COLO668 (cell line): ENCODE results near the gene RAB10.
"Not testable (repeated sequence)": the region's sequence is repeated elsewhere in the genome, so short reads cannot be mapped to it uniquely, and the experiment has no call there.

ENCODE experiments used
- DNase-seq: peaks from one replicate; lab custom pipeline; 2025; ENCODE audit not compliant: unreplicated experiment; lab: John Stamatoyannopoulos, UW

The RAB10 gene

GRCh38 chr2:26033818-26034636 is at the start of gene RAB10:
Gene RAB10 (plus strand): TSS chr2:26034084. CDS start chr2:26034609, 525 bp downstream.
- DNase-seq: peak; percentile 99

DNA sequence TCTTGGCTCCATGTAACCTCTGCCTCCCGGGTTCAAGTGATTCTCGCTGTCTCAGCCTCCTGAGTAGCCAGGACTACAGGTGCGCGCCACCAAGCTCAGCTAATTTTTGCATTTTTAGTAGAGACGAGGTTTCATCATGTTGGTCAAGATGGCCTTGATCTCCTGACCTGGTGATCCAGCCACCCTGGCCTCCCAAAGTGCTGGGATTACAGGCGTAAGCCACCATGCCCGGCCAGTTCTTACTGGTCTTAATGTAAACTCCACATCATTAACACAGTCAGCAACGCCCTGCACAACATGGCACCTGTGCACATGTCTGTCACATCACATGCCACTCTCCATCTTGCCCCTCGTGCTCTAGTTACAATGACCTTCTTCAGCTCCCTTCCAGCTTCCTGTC is 45.8 kb upstream of the RAB10 start:
- DNase-seq: no peak

- no peak for DNase-seq
These were observed 44.7 kb upstream of the RAB10 start for GRCh38 chr2:25989154-25989553.

DNA sequence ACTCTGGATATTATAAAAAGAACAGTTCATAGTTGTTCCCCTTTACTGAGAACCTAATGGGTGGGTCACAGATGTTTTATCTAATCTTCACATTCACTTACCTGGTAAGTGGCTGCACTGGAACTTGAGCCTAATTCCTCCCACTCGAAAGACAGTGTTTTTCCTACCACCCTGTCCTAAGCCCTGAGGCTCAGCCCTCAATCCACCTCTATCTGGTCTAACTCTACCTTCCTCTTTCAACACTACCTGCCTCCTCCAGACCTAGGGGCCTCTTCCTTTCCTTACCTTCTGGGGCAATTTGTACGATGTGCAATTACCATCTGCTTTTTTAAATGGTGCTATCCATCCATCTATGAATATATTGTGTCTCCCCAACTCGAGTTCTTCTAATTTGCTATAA is 41.9 kb upstream of the RAB10 start:
- no peak for DNase-seq

DNA sequence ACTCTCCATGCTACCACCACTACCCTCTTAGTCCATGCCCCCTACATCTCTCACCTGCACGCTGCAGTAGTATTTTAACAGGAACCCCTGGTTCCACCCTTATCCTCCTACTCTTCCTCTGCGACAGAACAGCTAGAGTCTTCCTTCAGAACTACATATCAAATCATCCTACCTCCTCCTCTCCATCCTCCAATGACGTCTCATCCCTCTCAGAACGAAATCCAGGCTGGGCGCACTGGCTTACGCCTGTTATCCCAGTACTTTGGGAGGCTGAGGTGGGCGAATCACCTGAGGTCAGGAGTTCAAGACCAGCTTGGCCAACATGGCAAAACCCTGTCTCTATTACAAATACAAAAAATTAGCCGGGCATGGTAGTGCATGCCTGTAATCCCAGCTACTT is 41.3 kb upstream of the RAB10 start:
- DNase-seq: no peak

GRCh38 chr2:25993049-25993448 is 40.8 kb upstream of the RAB10 start:
- no peak for DNase-seq

DNA sequence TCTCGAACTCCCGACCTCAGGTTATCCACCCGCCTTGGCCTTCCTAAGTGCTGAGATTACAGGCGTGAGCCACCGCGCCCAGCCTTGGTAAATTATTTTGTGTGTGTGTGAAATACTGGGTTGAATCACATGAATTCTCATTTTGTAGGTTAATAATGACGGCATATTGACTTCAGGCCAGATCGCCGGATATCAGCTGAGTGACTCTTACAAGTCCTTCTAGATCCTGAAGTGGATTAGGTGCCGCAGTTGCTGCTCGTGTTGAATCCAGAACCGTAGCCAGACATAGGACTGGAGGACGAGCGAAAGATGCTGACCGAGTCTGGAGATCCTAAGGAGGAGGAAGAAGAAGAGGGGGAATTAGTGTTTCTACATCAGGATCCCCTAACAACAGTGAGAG is 39.4 kb upstream of the RAB10 start:
- DNase-seq: no peak

- DNase-seq: no peak
These were observed 37.0 kb upstream of the RAB10 start for GRCh38 chr2:25996844-25997243.

DNA sequence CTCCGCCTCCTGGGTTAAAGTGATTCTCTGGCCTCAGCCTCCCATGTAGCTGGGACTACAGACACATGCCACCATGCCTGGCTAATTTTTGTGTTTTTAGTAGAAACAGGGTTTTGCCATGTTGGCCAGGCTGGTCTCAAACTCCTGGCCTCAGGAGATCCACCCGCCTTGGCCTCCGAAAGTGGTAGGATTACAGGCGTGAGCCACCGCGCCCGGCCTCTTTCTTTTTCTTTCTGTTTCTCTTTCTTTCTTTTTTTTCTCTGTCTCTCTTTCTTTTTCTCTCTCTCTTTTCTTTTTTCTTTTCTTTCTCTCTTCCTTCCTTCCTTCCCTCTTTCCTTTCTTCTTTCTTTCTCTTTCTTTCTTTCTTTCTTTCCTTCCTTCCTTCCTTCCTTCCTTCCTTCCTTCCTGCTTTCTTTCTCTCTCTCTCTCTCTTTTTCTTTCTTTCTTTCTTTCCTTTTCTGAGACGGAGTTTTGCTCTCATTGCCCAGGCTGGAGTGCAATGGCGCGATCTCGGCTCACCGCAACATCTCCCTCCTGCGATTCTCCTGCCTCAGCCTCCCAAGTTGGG is 35.0 kb upstream of the RAB10 start:
- not testable (repeated sequence) for DNase-seq

DNA sequence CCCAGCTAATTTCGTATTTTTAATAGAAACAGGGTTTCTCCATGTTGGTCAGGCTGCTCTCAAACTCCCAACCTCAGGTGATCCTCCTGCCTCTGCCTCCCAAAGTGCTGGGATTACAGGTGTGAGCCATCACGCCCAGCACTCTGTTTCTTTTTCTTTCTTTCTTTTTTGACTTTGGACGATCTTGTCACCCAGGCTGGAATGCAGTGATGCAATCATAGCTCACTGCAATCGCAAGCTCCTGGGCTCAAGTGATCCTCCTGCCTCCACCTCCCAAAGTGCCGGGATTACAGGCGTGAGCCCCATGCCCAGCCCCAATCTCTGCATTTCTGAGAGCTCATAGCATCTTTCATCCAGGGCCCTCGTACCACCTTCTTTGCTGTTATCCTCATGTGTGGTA is 34.5 kb upstream of the RAB10 start:
- DNase-seq: not testable (repeated sequence)

- DNase-seq: no peak
These were observed 33.3 kb upstream of the RAB10 start for GRCh38 chr2:26000561-26001082.

DNA sequence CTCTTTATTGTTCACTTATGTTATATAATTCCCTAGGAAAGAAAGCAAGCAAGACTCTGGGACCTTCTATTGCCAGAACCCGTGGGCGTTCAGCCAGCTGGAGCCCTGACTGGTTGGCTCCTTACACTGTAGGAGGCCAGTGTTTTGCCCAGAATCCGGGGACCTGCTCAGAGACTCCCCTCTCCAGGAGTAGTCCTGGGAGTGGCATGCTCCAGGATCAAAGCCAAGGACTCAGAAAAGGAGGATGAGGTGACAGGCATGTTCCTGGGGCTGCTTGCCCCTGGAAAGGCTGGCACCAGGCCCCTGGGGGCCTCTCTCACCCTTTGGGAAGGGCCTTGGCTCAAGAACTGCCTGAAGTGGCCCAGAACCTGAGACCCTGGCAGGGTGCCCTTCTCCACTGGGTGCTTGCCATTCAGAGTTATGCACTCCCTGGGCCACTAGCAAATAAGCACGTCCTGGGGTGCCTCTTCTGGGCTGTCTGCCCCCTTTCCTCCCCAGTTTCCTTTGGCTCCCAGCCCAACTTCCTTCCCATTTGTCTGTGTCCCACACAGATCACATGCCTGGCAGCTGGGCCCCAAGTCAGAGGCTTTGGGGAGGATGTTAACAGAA is 32.0 kb upstream of the RAB10 start:
- DNase-seq: no peak

GRCh38 chr2:26002632-26003310 is 31.1 kb upstream of the RAB10 start:
- DNase-seq: no peak

DNA sequence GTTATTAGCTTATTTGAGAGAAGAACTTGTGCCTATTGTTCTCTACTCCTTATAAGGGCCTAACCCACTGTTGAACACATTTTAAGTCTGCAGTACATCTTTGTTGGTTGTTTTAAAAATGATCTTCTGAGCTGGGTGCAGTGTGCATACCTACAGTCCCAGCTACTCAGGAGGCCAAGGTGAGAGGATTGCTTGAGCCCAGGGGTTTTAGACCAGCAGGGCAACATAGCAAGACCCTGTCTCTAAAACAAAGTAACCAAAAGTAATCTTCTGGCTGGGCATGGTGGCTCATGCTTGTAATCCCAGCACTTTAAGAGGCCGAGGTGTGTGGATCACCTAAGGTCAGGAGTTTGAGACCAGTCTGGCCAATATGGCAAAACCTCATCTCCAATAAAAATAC is 25.8 kb upstream of the RAB10 start:
- DNase-seq: no peak

GRCh38 chr2:26008851-26009566 is 24.9 kb upstream of the RAB10 start:
- DNase-seq: no peak

DNA sequence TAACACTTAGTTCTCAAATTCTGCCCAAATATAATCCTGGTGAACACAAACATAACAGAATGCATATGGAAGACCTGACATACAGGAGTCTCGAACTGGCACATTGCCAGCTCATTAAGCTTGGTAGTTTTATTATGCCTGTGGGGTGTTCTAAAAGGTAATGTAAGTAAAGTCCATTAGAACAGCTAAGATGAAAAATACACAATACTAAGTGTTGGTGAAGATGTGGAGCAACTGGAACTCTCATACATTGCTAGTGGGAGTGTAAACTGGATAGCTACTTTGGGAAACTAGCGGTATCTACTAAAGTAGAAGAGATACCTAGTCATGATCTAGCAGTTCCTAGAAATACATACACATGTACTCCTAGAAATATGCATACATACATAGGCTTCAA is 24.3 kb upstream of the RAB10 start:
- no peak for DNase-seq

GRCh38 chr2:26010943-26011342 is 22.9 kb upstream of the RAB10 start:
- DNase-seq: no peak

- DNase-seq: no peak
These were observed 22.3 kb upstream of the RAB10 start for GRCh38 chr2:26011609-26011989.

DNA sequence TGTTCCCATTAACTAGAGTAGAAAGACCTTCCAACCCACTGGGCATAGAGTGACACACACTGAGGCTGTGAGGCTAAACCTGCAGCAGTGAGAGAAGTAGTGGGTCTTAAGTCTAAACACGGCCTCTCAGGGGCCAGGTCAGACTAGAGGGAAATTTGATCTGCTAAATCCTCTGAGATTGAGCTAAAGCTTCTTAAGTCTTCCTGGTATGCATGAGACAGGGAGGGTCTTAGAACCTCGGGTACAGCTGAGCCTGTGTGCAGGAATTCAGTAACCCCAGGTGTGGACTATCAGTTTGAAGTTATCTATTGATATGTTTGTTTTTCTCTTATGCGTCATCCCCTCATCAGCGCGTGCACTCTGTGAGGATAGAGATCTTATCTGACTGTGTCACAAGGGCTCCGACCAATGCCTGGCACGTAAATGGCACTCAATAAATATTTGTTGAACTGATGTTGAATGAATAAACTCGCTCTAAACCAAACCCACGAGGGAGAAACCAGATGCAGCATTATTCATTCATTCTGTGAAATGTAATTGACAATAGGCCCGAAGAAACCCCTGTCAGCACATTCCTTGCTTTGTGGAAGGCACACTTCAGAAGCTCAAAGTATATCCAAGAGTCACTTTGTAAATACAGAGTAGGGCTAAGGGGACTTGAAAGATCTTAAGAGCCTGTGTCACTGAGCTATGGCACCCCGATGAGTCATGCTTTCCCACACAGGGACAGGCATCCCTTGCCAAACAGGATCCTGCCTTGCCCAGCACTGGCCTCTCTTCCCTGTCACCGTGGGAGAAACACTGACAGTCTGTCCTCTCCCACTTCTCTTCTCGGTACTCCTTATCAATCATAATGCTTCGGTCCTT is 21.7 kb upstream of the RAB10 start:
- DNase-seq: peak; percentile 71

- no peak for DNase-seq
These were observed 20.2 kb upstream of the RAB10 start for GRCh38 chr2:26013668-26014067.
